ENCODE results near the gene SQSTM1. TPM values are rescaled to one million over a fixed set of nuclear protein-coding genes. Genes with fewer than 3 reads are reported as not detected.

SQSTM1 gene
- total RNA-seq, 1 experiment from 2014 or later, result 132 TPM

DNA sequence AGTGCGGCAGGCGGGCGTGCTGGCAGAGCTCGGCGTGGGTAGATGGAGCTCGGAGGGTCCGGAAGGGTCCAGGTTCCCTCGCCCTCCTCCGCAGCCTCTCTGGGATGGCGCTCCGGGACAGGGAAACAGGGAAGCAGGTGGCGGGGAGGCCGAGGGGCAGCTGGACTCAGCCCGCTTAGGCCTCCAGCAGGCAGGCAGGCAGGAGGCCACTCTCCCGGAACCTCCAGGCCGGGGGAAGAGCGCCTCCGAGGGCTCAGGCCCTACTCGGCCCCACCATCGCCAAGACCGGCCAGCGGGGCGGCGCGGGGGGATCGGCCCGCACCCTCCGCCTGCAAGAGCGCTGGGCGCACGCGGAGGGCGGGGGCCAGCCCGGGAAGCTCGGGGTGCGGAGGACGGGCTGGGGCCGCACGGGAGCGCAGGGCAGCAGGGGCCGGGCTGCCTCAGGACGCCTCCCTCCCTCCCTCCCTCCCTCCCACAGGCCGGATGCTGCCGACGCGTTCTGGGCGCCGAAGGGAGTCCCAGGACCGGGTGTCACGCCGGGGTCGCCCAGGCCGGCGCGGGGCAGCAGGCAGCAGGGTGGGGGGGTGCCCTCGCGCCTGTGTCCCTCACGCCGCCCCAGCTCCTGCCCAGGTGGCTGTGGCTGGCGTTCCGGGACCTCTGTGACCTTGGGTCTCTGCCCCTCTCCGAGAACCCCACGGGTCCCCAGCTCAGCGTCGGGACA, 15.0 kb upstream of the SQSTM1 start:
- DNase-seq (ENCODE audit: low read depth), result peak; percentile 47

DNA sequence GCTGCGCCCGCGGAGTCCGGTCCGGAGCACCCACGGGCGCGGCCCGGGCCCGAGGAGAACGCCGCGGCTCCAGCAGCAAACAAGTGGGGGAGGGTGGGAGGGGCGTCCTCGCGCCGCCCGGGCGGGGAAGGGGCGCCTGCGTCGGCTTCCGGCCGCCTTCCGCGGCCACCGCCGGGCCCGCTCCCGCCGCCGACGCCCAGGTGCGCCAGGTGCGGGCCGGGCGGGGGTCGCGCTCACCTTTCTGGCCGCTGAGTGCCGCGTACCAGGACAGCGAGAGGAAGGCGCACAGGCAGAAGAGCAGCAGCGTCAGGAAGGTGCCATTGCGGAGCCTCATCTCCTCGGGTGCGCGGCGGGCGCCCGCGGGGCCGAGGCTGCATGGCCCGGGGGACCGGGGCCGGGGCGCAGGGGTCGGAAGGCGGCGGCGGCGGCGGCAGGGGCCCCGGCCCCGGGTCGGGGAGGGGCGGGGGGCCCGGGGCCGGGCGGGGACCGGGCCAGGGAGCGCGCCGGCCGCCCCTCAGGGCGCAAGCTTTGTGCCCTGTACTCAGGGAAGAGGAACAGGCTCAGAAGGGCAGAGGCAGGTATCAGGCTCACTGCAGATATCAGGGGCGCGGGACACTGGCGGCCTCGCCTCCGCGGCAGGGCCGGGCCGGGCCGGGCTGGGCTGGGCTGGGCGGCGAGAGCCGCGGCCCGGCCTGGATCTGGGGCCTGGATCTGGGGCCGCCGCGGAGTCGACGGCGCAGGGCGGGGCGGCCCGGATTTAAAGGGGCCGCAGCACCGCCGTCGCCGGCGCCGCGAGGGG, 14.3 kb upstream of the SQSTM1 start, which contains the start of gene MGAT4B:
Gene MGAT4B (minus strand): TSS at position 617 of the 799 bp plus-strand sequence. CDS start 283 bp downstream, at position 334.
- peak; percentile 75 for DNase-seq (ENCODE audit: low read depth)

GRCh38 chr5:179812135-179812825, 8.4 kb upstream of the SQSTM1 start:
- DNase-seq (ENCODE audit: low read depth), result no peak

GRCh38 chr5:179812997-179813607, 7.6 kb upstream of the SQSTM1 start:
- no peak for DNase-seq (ENCODE audit: low read depth)

- DNase-seq (ENCODE audit: low read depth), result no peak
Observed at GRCh38 chr5:179814090-179814489, 6.6 kb upstream of the SQSTM1 start.

DNA sequence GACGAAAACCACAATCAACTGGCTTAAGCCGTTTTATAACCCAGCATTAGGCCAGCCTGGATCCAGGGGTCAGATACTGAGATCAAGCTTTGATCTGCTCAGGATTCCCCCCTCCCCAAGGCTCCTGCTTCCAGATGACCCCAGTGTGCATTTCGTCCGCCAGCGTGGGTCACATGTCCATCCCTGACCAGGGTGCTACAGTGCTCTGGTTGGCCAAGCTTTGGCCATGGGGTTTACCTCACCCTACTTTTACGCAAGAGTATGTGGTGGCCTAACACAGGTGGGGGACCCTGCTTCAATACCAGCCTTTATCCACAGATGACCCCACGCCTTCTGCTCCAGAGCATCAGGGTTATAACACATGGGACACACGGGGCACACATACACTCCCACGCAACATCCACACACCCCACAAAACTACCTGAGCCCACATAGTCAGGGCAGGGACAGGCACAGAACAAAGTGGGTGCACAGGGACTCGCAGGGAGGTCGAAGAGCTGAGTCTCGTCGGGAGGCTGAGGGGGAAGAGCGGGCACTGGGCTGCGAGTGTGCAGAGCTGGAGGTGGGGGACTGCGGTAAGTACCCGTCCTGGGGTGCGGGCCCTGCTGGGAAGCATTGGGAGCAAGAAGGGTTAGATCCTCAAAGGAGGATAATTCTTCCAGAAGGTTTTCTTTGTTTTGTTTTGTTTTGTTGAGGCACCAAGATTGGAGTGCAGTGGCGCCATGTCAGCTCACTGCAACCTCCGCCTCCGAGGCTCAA, 5.0 kb upstream of the SQSTM1 start:
- DNase-seq (ENCODE audit: low read depth), result no peak

GRCh38 chr5:179816401-179816795, 4.3 kb upstream of the SQSTM1 start:
- no peak for DNase-seq (ENCODE audit: low read depth)

- no peak for DNase-seq (ENCODE audit: low read depth)
Observed at GRCh38 chr5:179816796-179817469, 3.8 kb upstream of the SQSTM1 start.

DNA sequence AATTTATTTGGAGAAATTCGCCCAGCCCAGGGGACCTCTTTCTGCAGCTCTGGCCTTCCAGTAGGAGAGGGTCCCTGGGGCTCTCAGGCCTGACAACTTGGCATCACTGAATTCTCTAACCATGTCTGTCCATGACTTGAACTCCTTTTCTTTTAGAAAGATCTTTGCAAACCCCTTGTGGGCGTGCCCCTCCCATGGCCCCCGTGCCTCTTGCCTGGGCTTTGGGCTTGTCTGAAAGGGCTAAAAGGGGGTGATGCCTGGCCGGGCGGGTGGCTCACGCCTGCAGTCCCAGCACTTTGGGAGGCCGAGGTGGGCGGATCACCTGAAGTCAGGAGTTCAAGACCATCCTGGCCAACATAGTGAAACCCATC, 3.2 kb upstream of the SQSTM1 start:
- no peak for DNase-seq (ENCODE audit: low read depth)

DNA sequence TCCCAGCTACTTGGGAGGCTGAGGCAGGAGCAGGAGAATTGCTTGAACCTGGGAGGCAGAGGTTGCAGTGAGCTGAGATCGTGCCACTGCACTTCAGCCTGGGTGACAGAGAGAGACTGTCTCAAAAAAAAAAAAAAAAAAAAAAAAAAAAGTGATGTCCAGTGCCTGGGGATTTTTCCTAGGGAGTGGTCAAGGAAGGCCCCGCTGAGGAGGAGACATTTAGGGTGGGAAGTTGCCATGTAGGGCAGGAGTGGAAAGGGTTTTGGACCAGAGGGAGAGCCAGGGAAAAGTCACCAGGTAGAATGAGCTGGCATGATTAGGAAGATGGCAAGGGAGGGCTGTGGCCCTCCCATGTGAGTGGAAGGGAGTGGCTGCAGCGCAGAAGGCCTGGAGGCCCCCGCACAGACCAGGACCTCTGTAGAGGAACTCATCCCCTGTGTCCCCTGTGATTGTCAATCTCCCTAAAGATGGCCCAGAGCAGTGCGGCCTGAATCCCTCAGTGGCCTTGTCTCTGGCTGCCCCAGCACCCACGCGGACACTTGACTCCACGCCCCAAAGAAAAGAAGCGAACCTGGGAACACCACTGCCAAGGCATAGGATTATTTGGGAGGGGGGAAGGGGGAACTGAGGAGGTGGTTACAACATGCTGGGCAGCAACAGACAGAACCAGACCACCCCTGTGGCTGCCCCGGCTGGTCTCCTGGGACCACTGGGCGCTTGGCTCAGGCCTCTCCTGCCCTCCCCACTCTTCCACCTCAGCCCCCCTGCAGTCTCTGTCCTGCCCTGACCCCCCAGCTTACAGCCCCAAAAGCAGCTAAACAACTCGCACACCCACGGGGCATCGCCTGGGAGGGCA, 2.6 kb upstream of the SQSTM1 start:
- no peak for DNase-seq (ENCODE audit: low read depth)

GRCh38 chr5:179818746-179819295, 1.9 kb upstream of the SQSTM1 start:
- DNase-seq (ENCODE audit: low read depth), result peak; percentile 90

DNA sequence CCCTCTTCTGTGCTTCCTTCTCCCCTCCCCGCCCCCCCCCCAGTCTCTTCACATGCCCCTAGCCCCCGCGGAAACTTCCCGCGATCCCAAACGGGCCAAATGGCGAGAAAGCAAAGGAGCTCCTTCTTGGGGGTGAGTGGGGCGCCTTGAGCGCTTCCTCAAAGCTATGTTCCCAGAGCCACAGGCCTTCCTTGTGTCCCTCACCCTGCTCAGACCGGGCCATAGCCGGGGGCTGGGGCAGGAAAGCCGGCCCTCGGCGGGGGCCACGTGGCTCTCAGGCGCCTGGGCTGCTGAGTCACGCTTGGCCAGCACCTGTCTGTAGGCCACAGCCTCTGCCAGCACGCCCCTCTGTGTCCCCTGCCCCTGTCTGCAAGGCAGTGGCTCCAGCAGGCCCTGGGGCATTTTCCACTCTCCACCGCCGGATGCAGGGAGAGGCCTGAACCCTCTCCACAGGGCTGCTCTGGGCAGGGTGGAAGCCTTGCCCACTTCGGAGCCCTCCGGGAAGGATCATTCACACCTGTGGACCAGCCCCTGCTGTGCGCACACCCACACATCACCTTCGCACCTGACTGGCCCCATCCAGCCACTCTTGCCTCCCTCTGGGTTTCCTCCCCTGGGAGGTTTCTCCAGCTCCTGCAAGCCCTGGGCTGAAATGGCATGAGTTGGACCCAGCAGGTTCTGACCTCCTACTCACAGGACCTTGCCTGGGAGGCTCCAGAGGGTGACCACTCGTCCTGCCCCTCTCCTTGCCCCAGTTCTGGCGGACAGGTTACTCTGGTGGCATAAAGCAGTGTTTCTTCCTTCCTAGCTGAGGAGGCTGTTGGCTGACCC, 1.2 kb upstream of the SQSTM1 start:
- peak; percentile 82 for DNase-seq (ENCODE audit: low read depth)

- no peak for DNase-seq (ENCODE audit: low read depth)
Observed at GRCh38 chr5:179820127-179820482, 600 bp upstream of the SQSTM1 start.

GRCh38 chr5:179821298-179822058, 773 bp downstream of the SQSTM1 start:
- peak; percentile 91 for DNase-seq (ENCODE audit: low read depth)

GRCh38 chr5:179822059-179822432, 1.3 kb downstream of the SQSTM1 start:
- DNase-seq (ENCODE audit: low read depth), result no peak

DNA sequence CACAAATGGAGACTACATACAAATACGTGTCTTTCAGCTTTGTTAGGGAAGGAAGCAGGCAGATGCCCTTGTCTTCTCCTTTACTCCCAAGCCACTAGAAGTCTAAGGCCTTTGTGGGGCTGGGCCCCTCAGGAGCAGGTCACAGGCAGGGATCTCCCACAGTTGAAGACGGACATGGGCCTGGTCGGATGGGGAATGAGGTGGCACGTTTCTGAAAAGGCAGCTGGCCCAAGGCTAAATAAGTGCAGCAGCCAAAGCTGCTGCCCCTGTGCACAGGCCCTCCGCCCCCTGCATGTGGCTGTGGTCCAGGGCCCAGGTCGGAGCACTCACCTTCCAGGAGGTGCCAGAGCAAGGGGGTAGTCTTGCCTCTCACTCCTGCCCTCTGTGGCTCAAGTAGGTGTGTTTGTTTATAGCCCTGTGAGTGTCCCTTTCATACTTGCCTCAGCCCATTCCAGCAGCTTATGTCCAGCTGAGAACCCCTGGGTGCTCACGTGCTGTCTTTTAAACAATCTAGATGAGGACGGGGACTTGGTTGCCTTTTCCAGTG, 1.8 kb downstream of the SQSTM1 start:
- no peak for DNase-seq (ENCODE audit: low read depth)

DNA sequence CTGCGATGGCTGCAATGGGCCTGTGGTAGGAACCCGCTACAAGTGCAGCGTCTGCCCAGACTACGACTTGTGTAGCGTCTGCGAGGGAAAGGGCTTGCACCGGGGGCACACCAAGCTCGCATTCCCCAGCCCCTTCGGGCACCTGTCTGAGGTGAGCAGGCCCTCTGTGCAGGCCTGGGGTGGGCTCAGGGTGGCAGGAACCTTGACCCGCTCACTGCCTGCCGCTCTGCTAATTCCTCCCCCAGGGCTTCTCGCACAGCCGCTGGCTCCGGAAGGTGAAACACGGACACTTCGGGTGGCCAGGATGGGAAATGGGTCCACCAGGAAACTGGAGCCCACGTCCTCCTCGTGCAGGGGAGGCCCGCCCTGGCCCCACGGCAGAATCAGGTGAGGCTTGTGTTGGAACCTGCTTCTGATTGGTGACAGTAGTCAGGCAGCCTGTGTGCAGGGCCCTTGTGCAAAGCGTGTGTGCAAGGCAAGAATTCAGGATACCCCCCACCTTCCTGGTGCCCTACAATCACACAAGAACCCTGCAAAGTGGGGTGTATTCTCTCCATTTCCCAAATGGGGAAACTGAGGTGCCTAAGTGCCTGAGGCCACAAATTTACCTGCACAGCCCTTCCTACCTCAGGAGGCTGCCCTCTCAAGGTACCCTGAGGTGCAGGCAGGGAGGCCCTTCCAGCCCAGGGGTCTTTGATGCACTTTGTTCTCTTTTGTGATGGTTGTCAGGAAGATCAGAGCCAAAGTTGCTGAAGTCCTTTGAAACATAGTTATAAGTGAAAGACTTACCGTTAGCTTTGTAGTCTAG, 3.4 kb downstream of the SQSTM1 start:
- DNase-seq (ENCODE audit: low read depth), result no peak
